Embryonic facial prominence (tissue), 1 donor: Measurements from ENCODE around the gene TAS2R40.

ENCODE experiments used
- DNase-seq: peaks from one replicate; pipeline ENCODE4 v3.0.0-alpha.2; 2016; ENCODE audit errors: extremely low spot score

The TAS2R40 gene

DNA sequence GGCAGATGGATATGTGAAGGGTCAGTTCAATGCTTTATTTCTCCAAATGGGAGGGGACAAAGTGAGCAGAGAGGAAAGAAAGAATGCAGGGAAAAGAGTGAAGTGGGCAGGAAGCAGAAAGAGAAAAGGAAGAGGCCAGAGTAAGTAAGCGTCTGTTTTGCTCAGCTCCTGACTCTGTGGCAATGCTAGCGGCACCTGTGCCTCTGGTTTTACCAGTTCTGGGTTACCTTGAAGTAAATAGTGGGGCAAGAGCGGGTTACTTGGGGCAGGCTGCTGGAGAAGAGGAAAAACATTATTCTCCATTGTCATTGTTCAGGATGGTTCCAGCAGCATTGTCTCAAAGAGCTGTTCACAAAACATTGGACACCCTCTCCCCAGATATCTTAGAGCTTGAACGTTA lies 1.9 kb downstream of the TAS2R40 start:
- DNase-seq = no peak

DNA sequence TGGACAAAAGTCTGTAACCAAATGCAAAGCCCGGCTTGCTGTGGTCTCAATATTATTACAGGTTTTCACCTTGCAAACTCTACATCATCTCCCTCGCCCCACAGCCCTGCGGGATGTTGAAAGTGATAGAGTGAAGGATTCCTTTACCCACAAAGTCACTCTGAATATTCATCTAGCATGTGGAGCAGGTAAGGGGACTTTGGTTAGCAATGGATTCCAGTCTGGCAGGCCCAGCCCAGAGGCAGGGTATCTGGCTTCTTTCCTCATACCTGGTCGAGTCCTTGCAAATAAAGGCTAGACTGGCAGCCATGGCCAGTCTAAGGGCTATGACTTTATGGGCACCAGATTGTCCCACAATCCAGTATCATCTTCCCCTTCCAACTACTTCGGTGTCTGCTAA lies 3.2 kb downstream of the TAS2R40 start:
- no peak for DNase-seq

DNA sequence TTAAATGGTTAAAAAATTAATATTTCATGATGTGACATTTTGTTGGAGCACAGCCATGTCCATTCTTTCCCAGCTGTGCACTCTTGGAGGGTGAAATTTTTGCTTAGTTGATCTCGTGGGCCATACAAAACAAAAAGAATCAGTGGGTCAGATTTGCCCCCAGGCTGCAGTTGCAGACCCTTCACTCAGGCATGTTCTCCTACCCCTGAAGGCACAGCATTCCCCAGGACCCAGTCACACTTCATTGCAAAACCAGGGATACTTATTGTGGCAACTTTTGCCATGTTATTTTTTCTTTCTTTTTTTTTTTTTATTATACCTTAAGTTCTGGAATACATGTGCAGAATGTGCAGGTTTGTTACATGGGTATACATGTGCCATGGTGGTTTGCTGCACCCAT lies 6.0 kb downstream of the TAS2R40 start:
- no peak for DNase-seq

- no peak for DNase-seq
Observed at GRCh38 chr7:143229054-143229790, 7.4 kb downstream of the TAS2R40 start.

GRCh38 chr7:143230602-143231457 lies 9.0 kb downstream of the TAS2R40 start:
- no peak for DNase-seq

GRCh38 chr7:143233816-143234532 lies 12.1 kb downstream of the TAS2R40 start:
- DNase-seq = no peak

GRCh38 chr7:143234533-143234875 lies 12.7 kb downstream of the TAS2R40 start:
- no peak for DNase-seq

- DNase-seq = no peak
Observed at GRCh38 chr7:143235561-143235960, 13.7 kb downstream of the TAS2R40 start.

GRCh38 chr7:143236408-143236990 lies 14.7 kb downstream of the TAS2R40 start:
- DNase-seq = no peak

DNA sequence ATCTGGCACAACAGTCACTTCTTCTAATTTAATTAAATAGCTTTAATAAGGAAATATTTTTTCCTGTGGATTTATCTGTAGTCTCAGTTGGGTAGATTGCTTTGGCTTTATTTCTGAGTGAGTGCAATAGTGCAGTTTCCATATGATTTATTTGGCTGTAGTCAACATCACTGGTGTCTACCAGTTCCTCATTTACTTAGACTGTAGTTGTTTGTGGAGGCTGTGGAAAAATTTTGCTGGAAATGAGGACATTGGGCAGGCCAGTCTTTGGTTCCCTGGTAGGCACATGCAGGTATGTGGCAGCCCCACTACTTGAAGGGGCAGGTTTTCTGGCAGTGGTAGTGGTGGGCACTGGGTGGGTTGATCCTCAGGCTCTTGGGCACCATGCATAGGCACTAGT lies 15.5 kb downstream of the TAS2R40 start:
- DNase-seq = no peak

DNA sequence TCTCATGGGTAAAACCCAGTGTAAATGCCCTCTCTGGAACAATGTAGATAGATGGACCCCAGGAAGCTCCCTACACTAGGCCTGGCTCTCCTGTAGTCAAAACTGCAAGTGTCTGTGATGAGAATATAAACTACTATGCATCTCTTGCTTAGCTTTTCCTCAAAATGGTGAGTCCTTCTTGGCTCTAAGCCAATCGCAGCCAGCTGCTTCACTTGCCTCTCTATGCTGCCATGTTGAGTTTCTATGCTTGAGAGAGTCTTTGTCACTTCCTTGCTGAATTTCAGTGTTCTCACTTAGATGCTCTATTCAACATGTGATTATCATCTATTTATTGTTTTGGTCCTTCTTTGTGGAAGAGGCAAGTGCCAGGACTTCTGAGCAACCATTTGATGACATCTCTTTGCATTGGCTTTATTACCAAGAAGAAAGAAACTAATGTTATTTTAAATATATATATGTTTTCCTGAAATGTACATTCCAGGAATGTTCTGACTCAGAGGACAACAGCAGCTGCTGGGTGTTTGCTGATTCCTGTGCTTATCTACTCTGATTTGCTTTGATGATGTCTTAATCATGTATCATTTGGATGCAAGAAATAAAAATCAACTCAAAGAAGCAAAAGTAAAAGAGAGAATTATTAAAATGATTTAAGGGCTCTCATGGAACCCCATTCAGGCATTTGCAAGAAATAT lies 16.6 kb downstream of the TAS2R40 start:
- DNase-seq = no peak

GRCh38 chr7:143239813-143240212 lies 18.0 kb downstream of the TAS2R40 start:
- DNase-seq = no peak

GRCh38 chr7:143240291-143241168 lies 18.7 kb downstream of the TAS2R40 start:
- DNase-seq = peak; percentile 83

DNA sequence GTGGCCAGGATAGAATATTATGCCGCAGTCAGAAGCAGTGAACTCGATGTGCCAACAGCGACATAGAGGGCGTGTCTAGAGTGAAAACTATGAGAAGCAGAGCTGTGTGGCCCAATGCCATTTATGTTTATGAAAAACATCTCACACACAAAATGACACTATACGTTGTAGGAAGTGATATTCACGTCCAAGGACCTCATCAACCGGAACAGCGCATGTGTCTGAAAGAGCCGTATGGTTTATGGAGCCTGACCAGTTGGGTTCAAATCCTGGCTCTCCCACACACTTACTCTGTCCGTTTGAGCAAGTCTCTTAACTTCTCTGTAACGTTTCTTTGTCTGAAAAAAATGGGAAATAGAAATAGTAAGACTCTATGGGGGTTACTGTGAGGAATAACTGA lies 20.5 kb downstream of the TAS2R40 start:
- no peak for DNase-seq

- DNase-seq = no peak
Observed at GRCh38 chr7:143243111-143243510, 21.3 kb downstream of the TAS2R40 start.

DNA sequence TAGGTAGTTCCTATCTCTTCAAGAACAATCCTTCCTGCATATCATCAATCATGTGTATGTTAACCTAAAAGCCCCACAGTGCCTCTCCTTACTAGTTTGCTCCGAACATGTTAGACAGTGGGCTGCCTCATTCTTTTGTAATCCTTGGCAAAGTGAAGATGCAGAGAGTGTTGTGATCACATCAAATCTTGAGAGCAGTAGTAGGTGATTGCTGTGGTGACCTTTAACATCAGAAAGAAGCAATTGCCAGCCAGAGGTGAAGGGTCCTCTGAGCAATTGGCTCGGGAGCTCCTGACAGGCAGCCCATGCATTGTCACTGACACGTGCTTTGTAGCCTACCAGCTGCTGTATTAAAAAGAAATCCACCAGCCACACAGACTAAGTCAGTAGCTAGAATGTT lies 21.8 kb downstream of the TAS2R40 start:
- DNase-seq = no peak

GRCh38 chr7:143244321-143244720 lies 22.5 kb downstream of the TAS2R40 start:
- DNase-seq = no peak

- DNase-seq = no peak
Observed at GRCh38 chr7:143245123-143245522, 23.3 kb downstream of the TAS2R40 start.

DNA sequence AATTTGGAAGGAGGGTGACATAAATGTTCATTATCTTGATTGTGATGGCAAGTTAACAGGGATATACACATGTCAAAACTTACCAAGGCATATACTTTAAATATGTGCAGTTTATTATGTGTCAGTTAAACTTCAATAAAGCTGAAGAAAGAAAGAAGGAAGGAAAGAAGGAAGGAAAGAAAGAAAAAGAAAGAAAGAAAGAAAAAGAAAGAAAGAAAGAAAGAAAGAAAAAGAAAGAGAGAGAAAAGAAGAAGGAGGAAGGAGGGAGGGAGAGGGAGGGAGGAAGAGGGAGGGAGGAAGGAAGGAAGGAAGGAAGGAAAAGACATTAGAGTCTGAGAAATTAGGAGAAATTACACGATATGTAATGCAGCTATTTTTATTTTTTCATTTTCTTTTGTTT lies 25.5 kb downstream of the TAS2R40 start:
- DNase-seq = no peak

DNA sequence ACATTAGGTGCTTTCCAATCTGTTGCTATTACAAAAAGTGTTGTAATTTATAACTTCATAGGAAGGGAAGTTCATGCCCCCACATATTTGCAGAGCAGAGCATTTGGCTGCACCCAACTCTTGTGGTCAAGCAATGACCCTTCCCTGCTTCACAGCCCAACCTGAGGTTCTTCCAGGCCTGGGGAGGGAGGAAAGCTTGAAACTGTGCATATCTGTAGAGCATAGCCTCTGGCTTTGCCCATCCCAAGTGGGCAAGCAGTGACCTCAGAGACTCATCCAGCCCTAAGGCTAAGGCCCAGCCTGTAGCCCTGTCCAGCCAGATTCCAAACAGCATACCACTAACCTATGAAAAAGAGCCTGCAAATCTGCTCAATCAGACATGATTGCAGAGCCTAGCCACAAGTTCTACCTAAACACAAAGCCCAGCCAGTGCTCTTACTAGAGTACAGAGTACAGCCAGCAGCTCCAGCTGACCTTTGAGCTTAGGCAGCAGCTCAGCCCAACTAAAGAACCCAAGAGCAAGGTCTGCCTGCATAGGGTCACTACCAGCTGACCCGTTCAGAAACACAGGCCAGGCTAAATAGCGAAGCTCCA lies 27.0 kb downstream of the TAS2R40 start:
- DNase-seq = no peak
